GF-D8 (cell line): ENCODE measurements around the gene RGPD3.
A peak's percentile ranks its signal among the peaks of the same experiment; 100 is the strongest.
"Not testable (repeated sequence)": the region's sequence is repeated elsewhere in the genome, so short reads cannot be mapped to it uniquely, and the experiment has no call there.

Experiments
- DNase-seq: peaks from one replicate; lab custom pipeline; 2025; lab: John Stamatoyannopoulos, UW

RGPD3 gene

DNA sequence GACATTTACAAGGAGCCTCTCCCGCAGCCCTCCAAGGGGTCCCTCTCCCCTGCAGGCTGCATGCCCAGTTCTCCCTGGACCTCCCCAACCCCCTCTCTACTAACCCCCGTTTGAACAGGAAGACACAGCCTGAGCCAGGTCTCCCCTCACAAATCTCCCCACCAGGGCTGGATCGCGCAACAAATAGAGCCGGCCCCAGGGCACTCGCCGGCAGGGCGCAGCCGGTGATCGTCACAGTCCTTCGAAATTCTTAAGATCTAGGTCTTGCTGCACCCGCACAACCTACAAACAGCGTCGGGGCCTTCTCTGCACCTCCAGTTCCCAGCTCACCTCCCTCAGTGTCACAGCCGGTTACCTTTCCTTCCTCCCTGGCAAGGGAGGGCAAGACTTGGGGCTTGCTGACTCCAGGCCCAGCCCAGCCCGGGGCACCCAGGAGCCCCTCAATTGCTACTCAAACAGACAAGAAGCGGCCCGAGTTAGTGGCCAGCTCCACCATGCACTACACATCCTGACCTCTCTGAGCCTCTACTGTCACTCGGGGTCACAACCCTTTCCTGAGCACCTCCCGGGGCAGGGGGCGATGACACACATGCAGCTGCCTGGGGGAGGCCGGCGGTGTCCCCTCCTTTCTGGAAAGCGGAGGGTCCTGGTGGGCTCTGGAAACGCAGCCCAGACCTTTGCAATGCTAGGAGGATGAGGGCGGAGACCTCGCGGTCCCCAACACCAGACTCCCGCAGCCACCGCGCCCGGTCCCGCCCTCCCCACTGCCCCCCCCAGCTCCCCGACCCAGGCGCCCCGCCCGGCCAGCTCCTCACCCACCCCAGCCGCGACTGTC lies 18.6 kb upstream of the RGPD3 start, which contains the start of gene CD8B2:
TSS of gene CD8B2 (plus strand) at position 814 of the 835 bp plus-strand sequence. CDS start 63 bp downstream, outside the sequence.
- not testable (repeated sequence) for DNase-seq

DNA sequence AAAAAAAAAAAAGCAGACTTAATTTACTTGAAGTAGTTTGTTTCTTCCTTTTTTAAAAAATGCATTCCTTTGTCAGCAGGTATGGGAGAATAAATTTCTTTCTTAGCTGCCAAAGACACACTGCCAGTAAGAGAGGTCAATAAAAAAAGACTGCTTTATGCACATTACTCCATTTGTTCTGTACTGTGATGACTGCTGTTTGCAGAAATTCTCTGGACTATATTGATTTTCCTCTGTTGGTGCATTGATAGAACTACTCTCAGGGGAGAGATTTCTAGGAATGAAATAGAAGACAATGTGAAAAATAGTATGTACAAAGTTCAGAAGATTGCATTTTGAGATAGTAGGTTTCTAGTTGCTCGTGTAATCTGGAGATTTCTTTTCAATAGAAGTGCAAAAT lies 11.3 kb upstream of the RGPD3 start:
- not testable (repeated sequence) for DNase-seq

DNA sequence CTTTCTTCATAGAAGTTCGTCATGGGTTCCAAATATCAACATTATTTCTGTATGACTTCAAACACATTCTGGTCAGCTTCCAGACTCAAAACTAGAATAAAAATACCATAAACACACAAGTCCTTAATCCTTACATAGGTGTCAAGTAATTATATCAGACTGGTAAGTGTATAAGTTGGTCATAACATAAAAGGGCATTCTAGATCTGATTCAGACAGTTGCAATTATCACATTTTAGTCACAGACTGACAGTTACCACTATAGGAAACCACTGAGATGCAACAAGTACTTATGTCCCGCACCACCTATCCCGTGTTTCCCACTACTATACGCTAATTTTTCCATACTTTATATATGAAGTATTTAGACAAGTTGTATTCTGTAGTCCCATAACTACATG lies 9.4 kb upstream of the RGPD3 start:
- DNase-seq: not testable (repeated sequence)

DNA sequence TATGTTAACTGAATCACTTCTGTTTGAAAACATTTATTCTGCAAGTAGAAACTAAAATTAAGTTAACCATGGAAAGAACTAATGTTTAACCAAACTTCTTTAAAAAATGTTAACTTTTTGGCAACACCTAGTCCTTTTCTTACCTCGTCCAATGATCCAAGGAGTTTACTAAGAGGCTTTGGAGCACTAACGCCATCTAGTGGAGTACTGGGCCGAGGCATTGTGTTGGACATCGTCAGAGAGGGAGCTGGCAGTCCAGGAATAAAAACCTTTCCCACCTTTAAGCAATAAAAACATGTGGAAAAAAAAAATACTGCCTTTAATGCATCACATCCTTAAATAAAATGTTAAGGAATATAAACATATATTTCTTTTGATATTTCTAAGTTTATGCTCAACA lies 2.4 kb upstream of the RGPD3 start:
- DNase-seq: not testable (repeated sequence)

DNA sequence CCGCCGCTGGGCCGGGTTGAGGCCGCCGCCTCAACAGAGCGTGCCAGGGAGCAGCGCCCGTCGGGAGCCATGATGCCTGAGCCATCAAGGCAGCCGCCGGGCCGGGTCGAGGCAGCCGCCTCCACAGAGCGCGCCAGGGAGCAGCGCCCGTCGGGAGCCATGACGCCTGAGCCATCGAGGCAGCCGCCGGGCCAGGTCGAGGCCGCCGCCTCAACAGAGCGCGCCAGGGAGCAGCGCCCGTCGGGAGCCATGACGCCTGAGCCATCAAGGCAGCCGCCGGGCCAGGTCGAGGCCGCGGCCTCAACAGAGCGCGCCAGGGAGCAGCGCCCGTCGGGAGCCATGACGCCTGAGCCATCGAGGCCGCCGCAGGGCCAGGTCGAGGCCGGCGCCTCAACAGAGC lies 697 bp downstream of the RGPD3 start:
- DNase-seq: not testable (repeated sequence)

DNA sequence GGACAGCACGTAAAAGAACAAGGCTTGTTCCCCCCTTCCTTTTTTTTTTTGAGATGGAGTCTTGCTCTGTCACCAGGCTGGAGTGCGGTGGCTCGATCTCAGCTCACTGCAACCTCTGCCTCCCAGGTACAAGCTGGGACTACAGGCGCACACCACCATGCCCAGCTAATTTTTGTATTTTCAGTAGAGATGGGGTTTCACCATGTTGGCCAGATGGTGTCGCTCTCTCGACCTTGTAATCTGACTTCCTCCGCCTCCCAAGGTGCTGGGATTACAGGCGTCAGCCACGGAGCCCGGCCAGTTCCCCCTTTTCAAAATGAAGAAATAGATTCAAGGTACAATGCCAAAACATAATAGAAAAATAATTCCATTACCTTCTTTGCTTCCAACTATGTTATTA lies 6.3 kb downstream of the RGPD3 start:
- peak; percentile 2 for DNase-seq

DNA sequence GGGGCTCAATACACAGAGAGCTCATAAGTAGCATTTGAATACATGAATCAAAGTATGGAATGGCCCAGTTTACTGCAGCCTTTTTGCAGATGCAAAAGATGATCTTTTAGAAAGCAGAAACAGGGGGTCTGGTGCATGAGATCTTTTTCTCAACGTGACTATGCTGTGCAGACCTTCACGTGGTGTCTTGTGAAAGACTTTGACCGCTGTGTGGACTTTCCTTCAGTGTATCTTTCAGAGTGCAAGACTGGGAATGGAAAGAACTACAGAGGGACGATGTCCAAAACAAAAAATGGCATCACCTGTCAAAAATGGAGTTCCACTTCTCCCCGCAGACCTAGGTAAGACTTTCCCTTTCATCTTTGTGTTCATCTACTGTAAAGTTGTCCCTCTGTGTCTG lies 77.5 kb downstream of the RGPD3 start:
- DNase-seq: not testable (repeated sequence)

DNA sequence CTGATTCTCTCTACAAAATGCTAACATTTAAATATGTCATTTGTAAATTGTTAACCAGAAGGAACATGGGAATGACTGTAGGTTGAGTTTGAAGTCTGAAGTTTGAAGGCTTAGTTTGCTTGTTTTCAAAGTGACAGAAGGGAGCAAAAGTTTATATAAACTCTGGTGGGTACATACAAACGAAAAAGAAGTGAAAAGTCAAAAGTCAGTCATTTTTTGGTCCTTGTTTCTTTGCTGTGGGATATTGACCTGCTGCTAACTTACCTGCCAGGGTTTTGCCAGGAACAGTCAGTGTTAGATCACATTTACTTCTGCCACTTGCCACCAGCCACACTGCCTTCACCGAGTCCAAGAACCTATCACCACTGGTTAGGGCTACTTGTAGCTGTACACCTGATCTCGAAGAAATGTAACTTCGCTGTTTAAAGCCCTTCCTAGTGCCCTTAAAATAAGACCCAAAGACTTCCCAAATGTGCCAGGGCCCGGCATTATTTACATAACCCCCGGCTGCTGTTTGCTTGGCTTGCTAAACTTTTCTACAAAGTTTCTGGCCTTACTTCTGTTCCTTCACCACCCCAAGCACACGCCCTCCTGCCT lies 79.3 kb downstream of the RGPD3 start:
- not testable (repeated sequence) for DNase-seq

DNA sequence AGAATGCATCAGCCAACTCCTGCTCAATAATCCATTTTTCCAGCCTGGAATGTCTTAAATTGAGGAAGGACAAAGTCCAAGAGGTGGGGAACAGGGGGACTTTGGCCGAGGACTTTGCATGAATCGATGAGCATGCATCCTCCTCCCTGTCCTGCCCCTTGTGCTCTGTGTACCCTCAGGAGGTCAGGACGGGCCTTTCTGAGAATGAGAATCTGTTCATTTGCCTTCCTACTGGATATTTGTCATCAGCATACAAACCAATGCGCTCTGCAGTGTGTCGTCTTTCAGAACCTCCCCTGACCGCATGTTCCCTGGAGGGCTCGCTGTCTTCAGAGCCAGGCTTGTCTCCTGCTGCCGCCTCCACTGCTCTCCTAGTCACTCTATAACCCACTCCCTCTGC lies 83.7 kb downstream of the RGPD3 start:
- DNase-seq: not testable (repeated sequence)

DNA sequence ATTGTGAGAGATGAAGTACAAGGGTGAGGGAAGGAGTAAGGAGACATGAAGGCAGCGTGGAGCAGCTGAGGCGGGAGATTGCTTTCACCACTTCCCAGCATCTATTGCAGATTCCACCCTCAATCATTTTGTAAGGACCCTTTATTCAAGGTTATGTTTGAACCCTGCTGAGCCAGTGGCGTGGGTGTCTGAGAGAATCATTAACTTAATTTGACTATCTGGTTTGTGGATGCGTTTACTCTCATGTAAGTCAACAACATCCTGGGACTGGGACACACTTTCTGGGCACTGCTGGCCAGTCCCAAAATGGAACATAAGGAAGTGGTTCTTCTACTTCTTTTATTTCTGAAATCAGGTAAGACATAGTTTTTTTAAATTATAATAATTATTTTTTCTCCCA lies 86.3 kb downstream of the RGPD3 start:
- not testable (repeated sequence) for DNase-seq

DNA sequence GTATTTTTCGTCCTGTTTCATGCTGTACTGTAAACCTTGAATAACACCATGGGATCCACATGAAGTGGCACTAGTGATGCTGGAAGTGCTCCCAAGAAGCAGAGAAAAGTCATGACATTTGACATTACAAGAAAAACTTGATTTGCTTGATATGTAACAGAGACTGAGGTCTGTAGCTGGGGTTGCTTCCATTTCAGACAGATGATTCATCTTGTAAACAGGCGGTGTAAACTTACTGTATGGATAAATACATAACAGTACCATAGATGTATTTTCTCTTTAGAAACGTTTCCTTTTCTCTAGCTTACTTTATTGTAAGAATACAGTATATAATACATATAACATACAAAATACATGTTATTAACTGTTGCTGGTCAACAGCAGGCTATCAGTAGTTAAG lies 88.6 kb downstream of the RGPD3 start:
- DNase-seq: not testable (repeated sequence)

DNA sequence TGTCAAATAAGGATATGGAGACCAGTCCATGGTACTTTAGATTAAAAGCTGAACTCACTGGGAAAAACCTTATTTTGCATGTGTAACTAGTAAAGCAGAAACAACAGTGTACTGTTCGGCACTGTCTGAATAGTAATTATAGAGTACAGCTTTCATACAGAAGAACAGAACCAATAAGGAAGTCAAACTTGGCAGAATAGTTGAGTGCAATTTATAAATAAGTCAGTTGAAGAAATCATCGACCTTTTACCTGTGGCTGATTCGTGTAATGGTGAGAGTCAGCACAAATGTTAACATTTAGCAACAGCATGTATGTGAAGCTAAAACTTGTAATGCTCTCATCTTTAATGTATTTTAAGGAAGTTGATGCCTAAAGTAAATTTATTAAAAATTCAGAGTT lies 99.0 kb downstream of the RGPD3 start:
- not testable (repeated sequence) for DNase-seq

DNA sequence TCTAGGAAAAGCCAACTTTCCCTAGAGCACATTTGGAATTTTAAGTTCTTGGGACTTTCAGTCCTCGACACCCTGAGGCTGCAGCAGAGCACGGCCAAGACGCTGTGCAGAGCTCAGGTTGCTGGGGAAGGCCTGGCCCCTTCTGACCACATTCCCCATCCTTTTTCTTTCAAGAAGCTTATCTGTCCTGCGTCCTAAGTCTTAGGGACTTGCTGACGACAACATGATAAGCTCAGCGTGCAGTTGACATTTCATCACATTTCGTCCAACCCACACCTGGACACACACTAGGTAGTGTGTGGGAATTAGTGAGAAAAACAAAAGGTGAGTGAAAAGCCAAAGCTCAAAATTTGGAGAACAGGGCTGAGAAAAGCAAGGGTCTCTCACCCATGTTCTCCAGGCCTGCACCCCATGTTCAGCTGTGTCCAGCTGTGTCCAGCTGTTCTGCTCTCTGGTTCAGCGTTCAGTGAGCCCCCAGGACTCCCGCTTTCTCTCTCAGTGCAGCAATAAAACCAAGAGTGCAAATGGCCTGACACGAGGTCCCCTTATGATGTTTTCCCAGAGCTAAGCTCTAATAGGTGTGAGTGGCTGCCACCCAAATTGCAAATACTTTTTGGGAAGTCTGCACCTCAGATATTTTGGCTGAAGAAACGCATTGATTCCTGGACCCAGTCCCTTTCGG lies 101.9 kb downstream of the RGPD3 start:
- no peak for DNase-seq

DNA sequence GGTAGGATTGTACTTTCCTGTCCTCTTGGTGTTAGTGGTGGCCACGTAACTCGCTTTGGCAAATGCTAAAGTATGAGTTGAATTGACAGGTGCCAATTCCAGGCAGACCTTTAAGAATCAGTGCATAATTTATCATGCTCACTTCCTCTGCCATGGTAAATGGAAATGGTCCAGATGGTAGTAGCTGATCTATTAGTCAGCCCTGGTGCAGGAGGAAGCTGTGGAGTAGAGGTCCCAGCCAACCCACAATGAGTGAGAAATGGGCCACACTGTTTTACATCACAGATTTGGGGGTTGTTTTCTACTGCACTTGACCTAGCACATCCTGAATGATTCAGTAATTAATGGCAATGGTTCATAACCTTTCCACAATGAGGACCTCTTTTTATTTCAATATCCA lies 104.4 kb downstream of the RGPD3 start:
- no peak for DNase-seq

DNA sequence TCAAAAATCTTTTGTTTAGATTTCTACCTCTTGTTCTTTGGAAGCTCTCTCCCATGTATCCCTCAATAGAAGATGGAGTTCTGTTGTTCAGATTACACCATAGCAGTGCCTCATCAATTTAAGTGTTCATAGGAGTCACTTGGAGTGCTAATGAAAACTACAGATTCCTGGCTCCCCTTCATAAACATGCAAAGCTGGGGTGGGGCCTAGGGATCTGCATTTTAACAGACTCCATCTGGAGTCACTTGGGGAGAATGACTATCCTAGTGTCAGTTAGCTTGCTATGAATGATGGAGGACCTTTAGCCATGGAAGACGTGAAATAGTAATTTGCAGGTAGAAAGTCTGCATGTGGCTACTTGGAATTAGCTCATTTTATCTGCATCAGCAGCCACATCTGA lies 105.4 kb downstream of the RGPD3 start:
- no peak for DNase-seq

DNA sequence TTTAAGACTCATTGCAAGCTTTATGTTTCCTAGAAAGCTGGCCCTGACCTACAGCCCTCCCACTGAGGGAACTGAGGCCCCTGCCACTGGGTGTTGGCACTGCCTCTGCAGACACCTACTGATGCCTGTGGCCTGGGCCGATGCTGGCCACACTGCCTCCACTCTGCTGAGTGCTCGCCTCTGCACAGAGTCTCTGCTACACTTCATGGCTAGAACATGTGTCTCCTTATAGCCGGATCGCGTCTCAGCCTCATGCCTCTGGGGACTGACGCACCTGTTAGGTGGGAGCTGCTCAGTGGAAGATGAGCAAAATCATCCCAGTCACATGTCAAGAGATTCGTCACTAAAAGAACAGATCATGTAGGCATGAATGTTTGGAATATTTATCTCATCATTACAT lies 108.7 kb downstream of the RGPD3 start:
- no peak for DNase-seq

DNA sequence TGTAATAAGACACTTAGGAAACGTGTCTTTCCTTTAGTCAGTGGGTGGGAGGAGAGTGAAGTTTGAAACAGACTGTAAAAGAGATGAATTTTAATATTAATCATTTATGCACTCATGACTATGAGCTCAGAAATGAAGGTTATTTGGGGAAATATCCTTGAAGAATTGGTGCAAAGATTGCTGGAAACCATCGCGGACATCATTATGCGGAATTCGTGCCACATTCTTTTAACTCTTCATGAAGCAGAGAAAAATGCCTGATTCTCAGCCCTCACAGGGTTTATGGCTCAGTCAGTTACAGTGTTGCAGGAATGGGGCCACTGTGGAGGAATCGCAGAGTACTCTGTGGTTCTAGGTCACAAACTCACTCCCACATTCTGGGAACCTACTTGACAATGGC lies 109.7 kb downstream of the RGPD3 start:
- DNase-seq: no peak

DNA sequence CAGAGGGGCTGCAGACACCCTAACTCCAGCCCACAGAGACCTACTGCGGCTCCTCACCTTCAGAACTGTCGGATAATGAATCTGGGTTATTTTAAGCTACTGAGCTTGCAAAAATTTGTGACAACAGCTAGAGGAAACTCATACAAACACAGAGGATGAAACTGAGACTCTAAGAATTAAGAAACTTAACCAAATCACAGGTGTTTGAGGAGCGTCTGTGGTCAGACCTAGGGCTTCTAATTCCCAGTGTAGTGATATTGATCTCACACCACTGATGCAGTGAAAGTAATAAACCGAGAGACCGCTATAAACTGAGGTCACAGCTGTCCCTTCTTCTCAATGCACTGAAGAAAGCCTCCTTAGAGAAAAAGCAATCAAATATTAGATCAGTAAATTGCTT lies 110.1 kb downstream of the RGPD3 start:
- no peak for DNase-seq

DNA sequence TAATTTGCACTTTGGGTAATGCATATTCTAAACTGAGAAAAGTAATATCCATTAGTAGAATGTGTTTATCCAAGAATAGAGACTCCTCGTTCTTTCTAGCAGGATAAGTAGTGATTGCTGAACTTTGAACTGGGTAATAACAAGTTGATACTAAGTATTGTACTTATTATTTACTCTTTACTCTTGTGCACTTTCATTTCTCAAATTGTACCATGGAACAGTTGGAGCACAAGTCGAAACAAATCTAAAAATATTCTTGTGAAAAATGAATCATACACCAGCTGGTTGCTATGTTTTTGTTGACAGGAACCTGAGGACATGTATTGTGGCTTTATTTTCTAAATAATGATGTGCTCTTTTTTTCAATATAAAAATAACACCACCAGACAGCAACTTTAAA lies 111.9 kb downstream of the RGPD3 start:
- DNase-seq: no peak

DNA sequence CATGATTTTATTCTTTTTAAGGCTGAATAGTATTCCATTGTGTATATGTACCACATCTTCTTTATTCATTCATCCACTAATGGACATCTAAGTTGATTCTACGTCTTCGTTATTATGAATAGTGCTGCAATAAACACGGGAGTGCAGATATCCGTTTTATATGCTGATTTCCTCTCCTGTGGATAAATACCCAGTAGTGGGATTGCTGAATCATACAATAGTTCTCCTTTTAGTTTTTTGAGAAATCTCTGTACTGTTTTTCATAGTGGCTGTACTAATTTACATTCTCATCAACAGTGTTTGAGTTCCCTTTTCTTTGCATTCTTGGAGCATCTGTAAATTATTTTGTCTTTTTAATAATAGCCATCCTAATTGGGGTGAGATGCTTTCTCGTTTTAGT lies 114.5 kb downstream of the RGPD3 start:
- no peak for DNase-seq

DNA sequence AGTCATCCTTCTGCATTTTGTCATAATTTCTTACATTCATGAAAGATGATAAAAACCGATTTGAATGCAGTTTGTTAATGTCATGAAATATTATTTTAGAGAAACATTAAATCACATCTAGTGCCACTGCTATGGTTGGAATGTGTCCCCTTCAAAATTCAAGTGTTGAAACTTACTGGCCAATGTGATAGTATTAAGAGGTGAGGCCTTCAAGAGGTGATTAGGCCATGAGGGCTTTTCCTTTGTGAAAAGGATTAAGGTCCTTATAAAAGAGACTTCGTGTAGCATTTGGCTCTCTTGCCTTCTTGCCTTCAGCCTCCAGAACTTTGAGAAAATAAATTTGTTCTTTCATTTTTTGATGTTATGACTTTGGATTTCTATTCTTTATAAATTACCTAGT lies 117.2 kb downstream of the RGPD3 start:
- no peak for DNase-seq

DNA sequence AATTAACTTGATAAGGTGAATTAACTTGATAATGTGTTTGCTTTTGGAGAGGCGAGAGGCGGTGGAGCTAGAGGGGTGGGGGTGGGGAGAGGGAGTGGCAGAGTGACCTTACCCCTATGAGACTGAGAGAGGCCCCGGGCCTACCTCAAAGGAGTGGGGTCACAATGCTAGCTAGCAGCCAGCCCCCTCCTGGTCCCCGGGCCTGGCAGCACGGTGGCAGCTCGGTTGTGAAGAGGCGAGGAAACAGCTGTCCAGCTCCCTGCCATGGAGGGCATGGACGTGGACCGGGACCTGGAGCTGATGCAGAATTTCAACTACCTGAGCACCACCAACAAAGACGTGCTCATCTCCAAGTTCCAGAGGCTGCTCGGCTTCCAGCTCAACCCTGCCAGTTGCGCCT lies 123.9 kb downstream of the RGPD3 start:
- DNase-seq: no peak

DNA sequence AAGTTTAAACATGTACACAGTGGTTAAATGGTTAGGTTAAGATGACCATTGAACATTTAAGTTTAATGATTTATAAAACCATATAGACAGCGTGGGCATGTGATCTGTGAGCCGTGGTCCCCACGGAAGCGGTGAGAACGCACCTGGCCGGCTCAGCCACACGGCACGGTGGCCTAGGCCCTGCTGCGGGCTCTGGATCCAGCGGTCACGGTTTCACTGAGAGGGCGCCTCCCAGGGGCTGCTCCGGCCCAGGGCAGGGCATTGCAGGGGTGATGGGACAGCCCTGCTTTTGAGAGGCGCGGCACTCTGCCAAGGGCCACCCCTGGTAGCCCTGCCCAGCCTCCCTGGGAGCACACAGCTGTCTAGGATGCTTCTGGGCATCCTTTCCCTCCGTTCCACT lies 124.9 kb downstream of the RGPD3 start:
- no peak for DNase-seq
